GM23338 (cell line): Measurements from ENCODE around the gene PBXIP1. TPM values are rescaled to one million over a fixed set of nuclear protein-coding genes. Genes with fewer than 3 reads are reported as not detected.

Experiments used
- ATAC-seq: fragments of 200-7000 bp; cut with Tn5 transposase; 3 replicates; pipeline ENCODE4 v1.9.1; 2020
- DNase-seq: peaks from one replicate; pipeline ENCODE4 v3.0.0-alpha.2; 2015; ENCODE audit warnings: low spot score
- H2AFZ ChIP-seq: fragments of 200-600 bp; sonication (generic); 2 replicates; pipeline ENCODE4 v1.8.0; 2016; ENCODE audit warnings: antibody characterized with exemption, mild to moderate bottlenecking, moderate library complexity
- H3F3A ChIP-seq: fragments of 200-600 bp; sonication (generic); replicated peaks from 2 replicates; pipeline ENCODE4 v1.8.0; 2017; ENCODE audit warnings: antibody characterized with exemption, mixed run types, low read depth
- H3K27ac ChIP-seq: fragments of 200-600 bp; sonication (generic); 2 replicates; pipeline ENCODE4 v1.6.1; 2016; ENCODE audit warnings: low read depth
- H3K27me3 ChIP-seq: fragments of 200-600 bp; sonication (generic); 2 replicates; pipeline ENCODE4 v1.8.0; 2016; ENCODE audit warnings: mild to moderate bottlenecking, mixed run types, moderate library complexity; ENCODE audit not compliant: insufficient read depth
- H3K36me3 ChIP-seq: fragments of 200-600 bp; sonication (generic); 2 replicates; pipeline ENCODE4 v1.8.0; 2016; ENCODE audit warnings: mild to moderate bottlenecking; ENCODE audit not compliant: insufficient read depth
- H3K4me1 ChIP-seq: fragments of 200-600 bp; sonication (generic); 2 replicates; pipeline ENCODE4 v1.8.0; 2016; ENCODE audit warnings: mild to moderate bottlenecking, moderate library complexity; ENCODE audit not compliant: insufficient read depth
- H3K4me2 ChIP-seq: fragments of 200-600 bp; sonication (generic); 2 replicates; pipeline ENCODE4 v1.7.1; 2017; ENCODE audit warnings: mixed run types
- H3K4me3 ChIP-seq: fragments of 200-600 bp; sonication (generic); 2 replicates; pipeline ENCODE4 v1.6.1; 2016; ENCODE audit warnings: mixed run types
- H3K79me2 ChIP-seq: fragments of 200-600 bp; sonication (generic); replicated peaks from 2 replicates; pipeline ENCODE4 v1.8.0; 2017; ENCODE audit warnings: mild to moderate bottlenecking; ENCODE audit not compliant: insufficient read depth
- H3K9me2 ChIP-seq: fragments of 200-600 bp; sonication (generic); 2 replicates; pipeline ENCODE4 v1.8.0; 2017; ENCODE audit not compliant: insufficient read depth
- H4K20me1 ChIP-seq: fragments of 200-600 bp; sonication (generic); replicated peaks from 2 replicates; pipeline ENCODE4 v1.8.0; 2017; ENCODE audit warnings: mild to moderate bottlenecking; ENCODE audit not compliant: insufficient read depth
- H3K27ac Mint-ChIP-seq: 2 replicates; pipeline ENCODE4 v1.8.0; 2020; ENCODE audit warnings: inconsistent platforms, mild to moderate bottlenecking, moderate library complexity, mixed read lengths
- H3K27me3 Mint-ChIP-seq: 3 replicates; pipeline ENCODE4 v1.8.0; 2022; ENCODE audit warnings: low read depth, mild to moderate bottlenecking, moderate library complexity, mixed read lengths, inconsistent platforms; ENCODE audit not compliant: insufficient read depth, poor library complexity
- H3K36me3 Mint-ChIP-seq: 3 replicates; pipeline ENCODE4 v1.8.0; 2021; ENCODE audit warnings: low read depth, mild to moderate bottlenecking, inconsistent platforms, moderate library complexity, mixed read lengths
- H3K4me1 Mint-ChIP-seq: 3 replicates; pipeline ENCODE4 v1.8.0; 2020; ENCODE audit warnings: mild to moderate bottlenecking, inconsistent platforms, mixed read lengths
- H3K4me3 Mint-ChIP-seq: 3 replicates; pipeline ENCODE4 v1.8.0; 2021; ENCODE audit warnings: moderate library complexity, mild to moderate bottlenecking, inconsistent platforms, mixed read lengths
- H3K9me3 Mint-ChIP-seq: 3 replicates; pipeline ENCODE4 v1.8.0; 2020; ENCODE audit warnings: moderate library complexity, mild to moderate bottlenecking, inconsistent platforms, mixed read lengths
- CREB1 ChIP-seq: fragments of 250-450 bp; sonication (Bioruptor Pico); IDR thresholded peaks from 2 replicates; pipeline ENCODE4 v1.5.0; 2020; ENCODE audit warnings: low read depth, mild to moderate bottlenecking, moderate library complexity
- EZH2 ChIP-seq: fragments of 200-600 bp; sonication (generic); IDR thresholded peaks from one replicate; pipeline ENCODE4 v1.8.0; 2017; ENCODE audit warnings: antibody characterized with exemption, mild to moderate bottlenecking, low read depth; ENCODE audit not compliant: unreplicated experiment
- EZH2phosphoT487 ChIP-seq: fragments of 200-600 bp; sonication (generic); IDR thresholded peaks from one replicate; pipeline ENCODE4 v1.8.1; 2018; ENCODE audit warnings: antibody characterized with exemption; ENCODE audit not compliant: unreplicated experiment
- JUNB ChIP-seq: IDR thresholded peaks from one replicate; pipeline ENCODE4 v1.6.1; 2016; ENCODE audit warnings: antibody characterized with exemption; ENCODE audit not compliant: unreplicated experiment
- NANOG ChIP-seq: IDR thresholded peaks from 2 replicates; pipeline ENCODE4 v1.6.1; 2016; ENCODE audit warnings: antibody characterized with exemption, borderline replicate concordance
- POLR2AphosphoS5 ChIP-seq: IDR thresholded peaks from 2 replicates; pipeline ENCODE4 v1.6.1; 2016; ENCODE audit warnings: antibody characterized with exemption, low read depth
- STAT1 ChIP-seq: IDR thresholded peaks from one replicate; pipeline ENCODE4 v1.6.1; 2016; ENCODE audit warnings: antibody characterized with exemption; ENCODE audit not compliant: unreplicated experiment
- ZNF114 ChIP-seq: fragments of 250-450 bp; sonication (Bioruptor Pico); IDR thresholded peaks from 2 replicates; pipeline ENCODE4 v1.5.0; 2020; ENCODE audit warnings: mild to moderate bottlenecking, moderate library complexity
- ZNF331 ChIP-seq: fragments of 250-450 bp; sonication (Bioruptor Pico); IDR thresholded peaks from 2 replicates; pipeline ENCODE4 v1.5.0; 2020; ENCODE audit warnings: low read depth, mild to moderate bottlenecking, moderate library complexity
- polyA plus RNA-seq: library from polyadenylated mRNA; unstranded; fragments of >200 nt; fragmentation: Nextera tagmentation; extraction: Ambion mirVana; gene quantifications from 2 replicates; pipeline ENCODE4 v1.2.1, GENCODE V29; 2016
- total RNA-seq: library from RNA; depleted of rRNA; stranded (reverse); fragments of >200 nt; shearing (Covaris generic); gene quantifications from 2 replicates; pipeline ENCODE4 v1.2.3, GENCODE V29; 2014
- TF ChIP-seq, protein P1 (sequence below): fragments of 250-450 bp; sonication (Bioruptor Pico); IDR thresholded peaks from 2 replicates; pipeline ENCODE4 v1.5.0; 2020; ENCODE audit warnings: mild to moderate bottlenecking, moderate library complexity
- TF ChIP-seq, protein P2 (sequence below): IDR thresholded peaks from one replicate; pipeline ENCODE4 v1.6.1; 2018; ENCODE audit warnings: antibody characterized with exemption; ENCODE audit not compliant: unreplicated experiment
- TF ChIP-seq, protein P3 (sequence below), 2 experiments: fragments of 200-600 bp in 1 of 2; sonication (generic) in 1 of 2; conservative IDR thresholded peaks; 2 replicates each; pipeline versions ENCODE4 v1.5.1 to v1.6.1; 2016 to 2017; ENCODE audit warnings: antibody characterized with exemption in 2 of 2, low read depth in 2 of 2, mild to moderate bottlenecking in 2 of 2, moderate library complexity in 1 of 2
- TF ChIP-seq, protein P4 (sequence below): IDR thresholded peaks from 2 replicates; pipeline ENCODE4 v1.6.1; 2016; ENCODE audit warnings: antibody characterized with exemption

PBXIP1 gene
- total and polyA plus RNA-seq, 2 experiments from 2014 or later: 7.0 to 31.8 TPM

DNA sequence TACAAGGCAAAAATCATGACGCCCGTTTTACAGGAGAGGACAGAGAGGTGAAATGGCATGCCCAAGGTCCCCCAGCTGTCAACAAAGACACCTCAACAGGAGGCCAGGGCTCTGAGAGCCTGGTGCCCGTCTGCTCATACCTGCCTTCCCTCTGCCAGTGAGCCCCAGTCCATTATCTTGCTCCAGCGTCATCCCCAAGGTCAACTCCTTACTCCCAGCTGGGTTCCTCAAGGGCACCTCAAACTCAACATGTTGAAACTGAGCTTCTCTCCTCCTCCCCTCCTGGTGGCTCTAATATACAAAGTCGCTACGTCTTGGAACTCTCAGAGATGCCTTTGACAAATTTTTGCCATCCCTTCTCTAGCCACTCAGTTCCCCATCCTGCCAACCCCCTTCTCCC is 3.2 kb downstream of the PBXIP1 start:
- no peak overlapping the region for H3K27ac ChIP-seq
- Mint-ChIP-seq H3K27ac (no peak overlapping the region), H3K4me3 (no peak overlapping the region; the same call in 2 of the 3 replicates), H3K4me1 (peaks cover 49% of the 10 kb centered on the region), H3K36me3 (peaks cover under 1% of the 10 kb centered on the region; the same call in 2 of the 3 replicates), H3K9me3 (no peaks in the 10 kb centered on the region), H3K27me3 (peaks cover 31% of the 10 kb centered on the region)
- no peaks in the 10 kb centered on the region for H3K9me2 ChIP-seq
- peaks cover 25% of the 10 kb centered on the region for H3K4me1 ChIP-seq
- DNase-seq (no peak), ATAC-seq (no peak)
- H4K20me1 ChIP-seq: peaks cover 9% of the 10 kb centered on the region; the same call in 1 of the 2 replicates
- no peaks in the 10 kb centered on the region for H3K79me2 ChIP-seq
- H3F3A ChIP-seq: peaks cover 10% of the 10 kb centered on the region
- no peak overlapping the region for H3K4me2 ChIP-seq
- no peak overlapping the region for H3K4me3 ChIP-seq
- H3K27me3 ChIP-seq: no peaks in the 10 kb centered on the region
- H2AFZ ChIP-seq: no peak overlapping the region
- TF ChIP-seq EZH2phosphoT487: no peak
- TF ChIP-seq NANOG: no peak
- TF ChIP-seq, protein P1, sequence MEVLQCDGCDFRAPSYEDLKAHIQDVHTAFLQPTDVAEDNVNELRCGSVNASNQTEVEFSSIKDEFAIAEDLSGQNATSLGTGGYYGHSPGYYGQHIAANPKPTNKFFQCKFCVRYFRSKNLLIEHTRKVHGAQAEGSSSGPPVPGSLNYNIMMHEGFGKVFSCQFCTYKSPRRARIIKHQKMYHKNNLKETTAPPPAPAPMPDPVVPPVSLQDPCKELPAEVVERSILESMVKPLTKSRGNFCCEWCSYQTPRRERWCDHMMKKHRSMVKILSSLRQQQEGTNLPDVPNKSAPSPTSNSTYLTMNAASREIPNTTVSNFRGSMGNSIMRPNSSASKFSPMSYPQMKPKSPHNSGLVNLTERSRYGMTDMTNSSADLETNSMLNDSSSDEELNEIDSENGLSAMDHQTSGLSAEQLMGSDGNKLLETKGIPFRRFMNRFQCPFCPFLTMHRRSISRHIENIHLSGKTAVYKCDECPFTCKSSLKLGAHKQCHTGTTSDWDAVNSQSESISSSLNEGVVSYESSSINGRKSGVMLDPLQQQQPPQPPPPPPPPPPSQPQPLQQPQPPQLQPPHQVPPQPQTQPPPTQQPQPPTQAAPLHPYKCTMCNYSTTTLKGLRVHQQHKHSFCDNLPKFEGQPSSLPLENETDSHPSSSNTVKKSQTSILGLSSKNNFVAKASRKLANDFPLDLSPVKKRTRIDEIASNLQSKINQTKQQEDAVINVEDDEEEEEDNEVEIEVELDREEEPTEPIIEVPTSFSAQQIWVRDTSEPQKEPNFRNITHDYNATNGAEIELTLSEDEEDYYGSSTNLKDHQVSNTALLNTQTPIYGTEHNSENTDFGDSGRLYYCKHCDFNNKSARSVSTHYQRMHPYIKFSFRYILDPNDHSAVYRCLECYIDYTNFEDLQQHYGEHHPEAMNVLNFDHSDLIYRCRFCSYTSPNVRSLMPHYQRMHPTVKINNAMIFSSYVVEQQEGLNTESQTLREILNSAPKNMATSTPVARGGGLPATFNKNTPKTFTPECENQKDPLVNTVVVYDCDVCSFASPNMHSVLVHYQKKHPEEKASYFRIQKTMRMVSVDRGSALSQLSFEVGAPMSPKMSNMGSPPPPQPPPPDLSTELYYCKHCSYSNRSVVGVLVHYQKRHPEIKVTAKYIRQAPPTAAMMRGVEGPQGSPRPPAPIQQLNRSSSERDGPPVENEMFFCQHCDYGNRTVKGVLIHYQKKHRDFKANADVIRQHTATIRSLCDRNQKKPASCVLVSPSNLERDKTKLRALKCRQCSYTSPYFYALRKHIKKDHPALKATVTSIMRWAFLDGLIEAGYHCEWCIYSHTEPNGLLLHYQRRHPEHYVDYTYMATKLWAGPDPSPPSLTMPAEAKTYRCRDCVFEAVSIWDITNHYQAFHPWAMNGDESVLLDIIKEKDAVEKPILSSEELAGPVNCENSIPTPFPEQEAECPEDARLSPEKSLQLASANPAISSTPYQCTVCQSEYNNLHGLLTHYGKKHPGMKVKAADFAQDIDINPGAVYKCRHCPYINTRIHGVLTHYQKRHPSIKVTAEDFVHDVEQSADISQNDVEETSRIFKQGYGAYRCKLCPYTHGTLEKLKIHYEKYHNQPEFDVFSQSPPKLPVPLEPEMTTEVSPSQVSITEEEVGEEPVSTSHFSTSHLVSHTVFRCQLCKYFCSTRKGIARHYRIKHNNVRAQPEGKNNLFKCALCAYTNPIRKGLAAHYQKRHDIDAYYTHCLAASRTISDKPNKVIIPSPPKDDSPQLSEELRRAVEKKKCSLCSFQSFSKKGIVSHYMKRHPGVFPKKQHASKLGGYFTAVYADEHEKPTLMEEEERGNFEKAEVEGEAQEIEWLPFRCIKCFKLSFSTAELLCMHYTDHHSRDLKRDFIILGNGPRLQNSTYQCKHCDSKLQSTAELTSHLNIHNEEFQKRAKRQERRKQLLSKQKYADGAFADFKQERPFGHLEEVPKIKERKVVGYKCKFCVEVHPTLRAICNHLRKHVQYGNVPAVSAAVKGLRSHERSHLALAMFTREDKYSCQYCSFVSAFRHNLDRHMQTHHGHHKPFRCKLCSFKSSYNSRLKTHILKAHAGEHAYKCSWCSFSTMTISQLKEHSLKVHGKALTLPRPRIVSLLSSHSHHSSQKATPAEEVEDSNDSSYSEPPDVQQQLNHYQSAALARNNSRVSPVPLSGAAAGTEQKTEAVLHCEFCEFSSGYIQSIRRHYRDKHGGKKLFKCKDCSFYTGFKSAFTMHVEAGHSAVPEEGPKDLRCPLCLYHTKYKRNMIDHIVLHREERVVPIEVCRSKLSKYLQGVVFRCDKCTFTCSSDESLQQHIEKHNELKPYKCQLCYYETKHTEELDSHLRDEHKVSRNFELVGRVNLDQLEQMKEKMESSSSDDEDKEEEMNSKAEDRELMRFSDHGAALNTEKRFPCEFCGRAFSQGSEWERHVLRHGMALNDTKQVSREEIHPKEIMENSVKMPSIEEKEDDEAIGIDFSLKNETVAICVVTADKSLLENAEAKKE (CRISPR knock-in tag): no peak
- TF ChIP-seq POLR2AphosphoS5: no peak
- TF ChIP-seq, protein P2, sequence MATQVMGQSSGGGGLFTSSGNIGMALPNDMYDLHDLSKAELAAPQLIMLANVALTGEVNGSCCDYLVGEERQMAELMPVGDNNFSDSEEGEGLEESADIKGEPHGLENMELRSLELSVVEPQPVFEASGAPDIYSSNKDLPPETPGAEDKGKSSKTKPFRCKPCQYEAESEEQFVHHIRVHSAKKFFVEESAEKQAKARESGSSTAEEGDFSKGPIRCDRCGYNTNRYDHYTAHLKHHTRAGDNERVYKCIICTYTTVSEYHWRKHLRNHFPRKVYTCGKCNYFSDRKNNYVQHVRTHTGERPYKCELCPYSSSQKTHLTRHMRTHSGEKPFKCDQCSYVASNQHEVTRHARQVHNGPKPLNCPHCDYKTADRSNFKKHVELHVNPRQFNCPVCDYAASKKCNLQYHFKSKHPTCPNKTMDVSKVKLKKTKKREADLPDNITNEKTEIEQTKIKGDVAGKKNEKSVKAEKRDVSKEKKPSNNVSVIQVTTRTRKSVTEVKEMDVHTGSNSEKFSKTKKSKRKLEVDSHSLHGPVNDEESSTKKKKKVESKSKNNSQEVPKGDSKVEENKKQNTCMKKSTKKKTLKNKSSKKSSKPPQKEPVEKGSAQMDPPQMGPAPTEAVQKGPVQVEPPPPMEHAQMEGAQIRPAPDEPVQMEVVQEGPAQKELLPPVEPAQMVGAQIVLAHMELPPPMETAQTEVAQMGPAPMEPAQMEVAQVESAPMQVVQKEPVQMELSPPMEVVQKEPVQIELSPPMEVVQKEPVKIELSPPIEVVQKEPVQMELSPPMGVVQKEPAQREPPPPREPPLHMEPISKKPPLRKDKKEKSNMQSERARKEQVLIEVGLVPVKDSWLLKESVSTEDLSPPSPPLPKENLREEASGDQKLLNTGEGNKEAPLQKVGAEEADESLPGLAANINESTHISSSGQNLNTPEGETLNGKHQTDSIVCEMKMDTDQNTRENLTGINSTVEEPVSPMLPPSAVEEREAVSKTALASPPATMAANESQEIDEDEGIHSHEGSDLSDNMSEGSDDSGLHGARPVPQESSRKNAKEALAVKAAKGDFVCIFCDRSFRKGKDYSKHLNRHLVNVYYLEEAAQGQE: no peak
- no peak for TF ChIP-seq CREB1
- no peak for TF ChIP-seq STAT1
- no peak for TF ChIP-seq JUNB
- TF ChIP-seq ZNF114 (CRISPR knock-in tag): no peak
- TF ChIP-seq EZH2: no peak
- no peak for TF ChIP-seq ZNF331 (CRISPR knock-in tag)
- TF ChIP-seq, protein P3, sequence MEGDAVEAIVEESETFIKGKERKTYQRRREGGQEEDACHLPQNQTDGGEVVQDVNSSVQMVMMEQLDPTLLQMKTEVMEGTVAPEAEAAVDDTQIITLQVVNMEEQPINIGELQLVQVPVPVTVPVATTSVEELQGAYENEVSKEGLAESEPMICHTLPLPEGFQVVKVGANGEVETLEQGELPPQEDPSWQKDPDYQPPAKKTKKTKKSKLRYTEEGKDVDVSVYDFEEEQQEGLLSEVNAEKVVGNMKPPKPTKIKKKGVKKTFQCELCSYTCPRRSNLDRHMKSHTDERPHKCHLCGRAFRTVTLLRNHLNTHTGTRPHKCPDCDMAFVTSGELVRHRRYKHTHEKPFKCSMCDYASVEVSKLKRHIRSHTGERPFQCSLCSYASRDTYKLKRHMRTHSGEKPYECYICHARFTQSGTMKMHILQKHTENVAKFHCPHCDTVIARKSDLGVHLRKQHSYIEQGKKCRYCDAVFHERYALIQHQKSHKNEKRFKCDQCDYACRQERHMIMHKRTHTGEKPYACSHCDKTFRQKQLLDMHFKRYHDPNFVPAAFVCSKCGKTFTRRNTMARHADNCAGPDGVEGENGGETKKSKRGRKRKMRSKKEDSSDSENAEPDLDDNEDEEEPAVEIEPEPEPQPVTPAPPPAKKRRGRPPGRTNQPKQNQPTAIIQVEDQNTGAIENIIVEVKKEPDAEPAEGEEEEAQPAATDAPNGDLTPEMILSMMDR (conservative IDR thresholded peaks at IDR 0.05; ENCODE audit: low read depth in 2 of 2): no peak
- TF ChIP-seq, protein P4, sequence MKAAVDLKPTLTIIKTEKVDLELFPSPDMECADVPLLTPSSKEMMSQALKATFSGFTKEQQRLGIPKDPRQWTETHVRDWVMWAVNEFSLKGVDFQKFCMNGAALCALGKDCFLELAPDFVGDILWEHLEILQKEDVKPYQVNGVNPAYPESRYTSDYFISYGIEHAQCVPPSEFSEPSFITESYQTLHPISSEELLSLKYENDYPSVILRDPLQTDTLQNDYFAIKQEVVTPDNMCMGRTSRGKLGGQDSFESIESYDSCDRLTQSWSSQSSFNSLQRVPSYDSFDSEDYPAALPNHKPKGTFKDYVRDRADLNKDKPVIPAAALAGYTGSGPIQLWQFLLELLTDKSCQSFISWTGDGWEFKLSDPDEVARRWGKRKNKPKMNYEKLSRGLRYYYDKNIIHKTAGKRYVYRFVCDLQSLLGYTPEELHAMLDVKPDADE: no peak
- H3K36me3 ChIP-seq: no peaks in the 10 kb centered on the region
